ENCODE data around the gene PPP1R9A. TPM values are rescaled to one million over a fixed set of nuclear protein-coding genes. Genes with fewer than 3 reads are reported as not detected.

The PPP1R9A gene
- total and polyA plus RNA-seq, 4 donors, result 1.2 to 12.0 (median 4.5) TPM

DNA sequence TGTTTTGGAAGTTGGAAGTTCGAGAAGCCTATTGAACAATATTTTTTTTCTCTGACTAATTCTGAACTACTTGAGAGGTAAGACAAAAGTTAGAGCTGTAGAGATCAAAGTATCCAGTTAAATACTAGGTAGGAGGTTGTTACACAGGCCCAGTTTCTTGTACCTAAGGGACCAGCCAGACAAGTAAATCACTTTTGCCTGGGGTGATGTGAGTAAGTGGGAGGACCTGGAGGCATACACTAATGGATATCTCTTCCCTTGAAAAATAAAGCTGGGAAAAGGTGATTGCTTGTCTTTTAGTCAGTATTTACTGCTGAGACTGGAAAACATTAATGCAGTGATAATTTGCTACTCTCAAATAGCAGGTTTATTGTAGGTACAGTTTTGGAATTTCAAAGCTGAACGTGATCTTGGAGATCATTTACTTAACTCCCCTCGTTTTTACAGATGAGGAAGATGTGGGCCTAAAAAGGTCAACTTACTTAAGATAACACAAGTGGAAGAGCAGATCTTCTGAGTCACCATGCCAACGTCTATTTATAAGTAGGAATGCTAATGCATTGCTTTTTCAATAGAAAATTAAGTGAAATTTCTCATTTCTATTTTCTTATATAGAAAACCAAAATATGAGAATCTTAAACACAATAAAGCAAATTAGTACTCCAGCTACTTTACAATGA lies 181.3 kb downstream of the PPP1R9A start:
- intact Hi-C loops (cut with DNase I), result no loop called here
- WGBS, 2 donors, result 67 to 72% methylated on average over 4 of the region's 4 CpGs
- no peak overlapping the region for H3K4me3 ChIP-seq (ENCODE audit: low read length in 2 of 2)
- no peak overlapping the region for H3K27ac ChIP-seq (ENCODE audit: low read depth in 1 of 2, low read length in 2 of 2)
- H3K4me1 ChIP-seq (ENCODE audit: control insufficient read depth in 1 of 2, insufficient read depth in 2 of 2, low read length in 2 of 2), result no peaks in the 10 kb centered on the region
- no peak for ATAC-seq (ENCODE audit: low FRiP score)
- H3K27me3 ChIP-seq (ENCODE audit: control insufficient read depth in 1 of 2, insufficient read depth in 2 of 2, low read length in 1 of 2), result no peaks in the 10 kb centered on the region
- no peaks in the 10 kb centered on the region for H3K36me3 ChIP-seq (ENCODE audit: control insufficient read depth in 1 of 2, insufficient read depth in 2 of 2, low read length in 1 of 2)
- no peaks in the 10 kb centered on the region for H3K9me3 ChIP-seq (ENCODE audit: control insufficient read depth, low read length)
- DNase-seq, result no peak

DNA sequence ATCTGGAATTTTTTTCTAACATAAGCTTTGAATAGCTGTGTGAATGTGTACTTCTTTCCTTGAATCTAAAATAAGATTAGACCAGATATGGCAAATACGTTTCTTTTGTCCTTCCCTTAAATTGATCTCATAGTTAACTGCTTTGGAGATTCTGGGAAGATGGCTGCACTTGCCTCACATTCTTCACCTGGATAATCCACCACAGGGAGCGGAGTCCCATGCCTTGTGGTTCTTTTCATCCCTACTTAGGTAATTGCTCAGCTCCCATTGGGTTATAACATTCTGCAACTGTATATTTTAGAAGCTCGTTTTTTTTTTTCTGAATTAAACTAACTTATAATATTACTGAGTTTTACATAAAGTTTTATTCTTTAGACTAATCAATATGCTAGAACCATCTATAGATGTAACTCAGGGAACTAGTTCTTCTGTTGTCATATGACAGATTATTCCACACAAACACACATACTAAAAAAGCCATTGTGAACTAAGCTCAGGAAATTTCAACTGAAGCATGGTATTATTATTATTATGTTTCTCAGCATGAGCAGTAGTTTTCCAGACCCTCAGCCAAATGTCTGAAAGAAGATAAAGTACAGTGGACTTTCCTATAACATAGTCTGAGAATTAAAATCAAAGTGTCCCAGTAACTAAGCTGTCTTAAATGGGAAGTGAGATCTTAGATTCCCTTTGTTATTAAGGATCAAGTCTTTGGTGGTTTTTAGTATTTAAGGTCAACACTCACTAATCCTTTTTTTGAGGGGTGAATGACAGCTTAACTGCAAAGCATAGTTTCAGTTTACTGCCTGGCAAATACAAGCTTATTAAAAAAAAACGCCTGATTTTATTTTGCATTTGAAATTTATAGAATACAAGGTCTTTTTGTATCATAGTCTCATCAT lies 182.3 kb downstream of the PPP1R9A start:
- DNase-seq (no peak), ATAC-seq (ENCODE audit: low FRiP score) (no peak)
- no peak overlapping the region for H3K4me3 ChIP-seq (ENCODE audit: low read length in 2 of 2)
- no peak overlapping the region for H3K27ac ChIP-seq (ENCODE audit: low read depth in 1 of 2, low read length in 2 of 2)
- no peaks in the 10 kb centered on the region for H3K27me3 ChIP-seq (ENCODE audit: control insufficient read depth in 1 of 2, insufficient read depth in 2 of 2, low read length in 1 of 2)
- intact Hi-C loops (cut with DNase I), result no loop called here
- no peaks in the 10 kb centered on the region for H3K4me1 ChIP-seq (ENCODE audit: control insufficient read depth in 1 of 2, insufficient read depth in 2 of 2, low read length in 2 of 2)
- no peaks in the 10 kb centered on the region for H3K9me3 ChIP-seq (ENCODE audit: control insufficient read depth, low read length)
- 69 to 75% methylated on average over 4 of the region's 4 CpGs for WGBS, 2 donors
- no peaks in the 10 kb centered on the region for H3K36me3 ChIP-seq (ENCODE audit: control insufficient read depth in 1 of 2, insufficient read depth in 2 of 2, low read length in 1 of 2)

DNA sequence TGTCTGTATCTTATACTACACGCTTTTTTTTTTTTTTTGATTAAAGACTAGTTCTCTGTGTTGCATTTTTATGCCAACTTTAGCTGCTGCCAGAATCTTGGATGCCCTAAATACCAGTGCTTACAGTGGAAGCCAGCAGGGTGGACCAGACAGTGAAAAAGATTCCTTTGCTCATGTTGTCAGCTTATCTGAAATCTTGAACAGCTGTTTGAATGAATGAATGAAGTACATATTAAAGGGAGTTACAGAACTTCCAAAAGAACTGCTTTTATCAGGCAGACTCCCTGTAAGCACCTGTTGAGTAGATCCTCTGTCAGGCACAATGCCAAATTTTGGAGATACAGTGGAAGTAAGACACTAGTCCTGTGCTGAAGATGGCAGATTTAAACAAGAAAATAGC lies 184.9 kb downstream of the PPP1R9A start:
- Histone ChIP-seq H3K9me3 (ENCODE audit: control insufficient read depth, low read length) (no peaks in the 10 kb centered on the region), H3K4me1 (ENCODE audit: control insufficient read depth in 1 of 2, insufficient read depth in 2 of 2, low read length in 2 of 2) (no peaks in the 10 kb centered on the region), H3K27ac (ENCODE audit: low read depth in 1 of 2, low read length in 2 of 2) (no peak overlapping the region), H3K27me3 (ENCODE audit: control insufficient read depth in 1 of 2, insufficient read depth in 2 of 2, low read length in 1 of 2) (no peaks in the 10 kb centered on the region), H3K36me3 (ENCODE audit: control insufficient read depth in 1 of 2, insufficient read depth in 2 of 2, low read length in 1 of 2) (no peaks in the 10 kb centered on the region), H3K4me3 (ENCODE audit: low read length in 2 of 2) (no peak overlapping the region)
- no peak for DNase-seq
- intact Hi-C loops (cut with DNase I), result no loop called here
- 4 to 6% methylated on average over 1 of the region's 1 CpG for WGBS, 2 donors
- ATAC-seq (ENCODE audit: low FRiP score), result no peak

DNA sequence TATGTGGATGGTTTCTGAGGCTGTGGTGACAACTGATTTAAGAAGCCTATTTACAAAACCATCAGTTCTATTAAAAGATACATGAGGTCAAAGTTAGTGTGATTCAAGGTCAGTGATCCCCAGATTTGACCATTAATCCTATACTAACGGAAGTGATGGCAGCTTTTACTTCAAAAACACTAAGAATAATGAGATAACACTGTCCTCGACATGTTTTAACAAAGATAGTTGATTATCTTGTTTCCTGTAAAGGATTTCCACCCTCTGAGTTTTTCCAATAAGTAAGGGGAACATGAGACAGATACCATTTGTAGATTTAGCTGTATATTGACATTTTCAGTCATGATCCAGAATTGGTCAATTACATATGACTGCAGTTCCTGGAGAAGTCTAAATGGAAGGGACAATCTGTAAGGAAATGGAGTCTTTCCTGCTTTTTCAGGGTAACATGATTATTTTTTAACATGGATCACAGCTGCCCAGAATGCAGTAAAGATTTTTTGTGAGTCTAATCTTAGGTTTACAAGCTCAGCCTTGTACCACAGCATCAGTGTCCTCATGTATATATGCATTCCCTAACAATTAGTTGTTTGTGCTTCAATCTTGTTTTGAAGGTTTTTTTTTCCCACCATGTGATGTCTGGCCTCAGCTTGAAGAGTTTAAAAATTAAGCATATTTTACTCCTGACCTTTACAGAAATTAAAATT lies 188.0 kb downstream of the PPP1R9A start:
- DNase-seq (no peak), ATAC-seq (ENCODE audit: low FRiP score) (no peak)
- intact Hi-C loops (cut with DNase I), result no loop called here
- H3K36me3 ChIP-seq (ENCODE audit: control insufficient read depth in 1 of 2, insufficient read depth in 2 of 2, low read length in 1 of 2), result no peaks in the 10 kb centered on the region
- H3K27me3 ChIP-seq (ENCODE audit: control insufficient read depth in 1 of 2, insufficient read depth in 2 of 2, low read length in 1 of 2), result no peaks in the 10 kb centered on the region
- H3K27ac ChIP-seq (ENCODE audit: low read depth in 1 of 2, low read length in 2 of 2), result no peak overlapping the region
- H3K4me1 ChIP-seq (ENCODE audit: control insufficient read depth in 1 of 2, insufficient read depth in 2 of 2, low read length in 2 of 2), result no peaks in the 10 kb centered on the region
- H3K4me3 ChIP-seq (ENCODE audit: low read length in 2 of 2), result no peak overlapping the region
- no peaks in the 10 kb centered on the region for H3K9me3 ChIP-seq (ENCODE audit: control insufficient read depth, low read length)
- WGBS, 2 donors, result 72 to 78% methylated on average over 2 of the region's 2 CpGs

DNA sequence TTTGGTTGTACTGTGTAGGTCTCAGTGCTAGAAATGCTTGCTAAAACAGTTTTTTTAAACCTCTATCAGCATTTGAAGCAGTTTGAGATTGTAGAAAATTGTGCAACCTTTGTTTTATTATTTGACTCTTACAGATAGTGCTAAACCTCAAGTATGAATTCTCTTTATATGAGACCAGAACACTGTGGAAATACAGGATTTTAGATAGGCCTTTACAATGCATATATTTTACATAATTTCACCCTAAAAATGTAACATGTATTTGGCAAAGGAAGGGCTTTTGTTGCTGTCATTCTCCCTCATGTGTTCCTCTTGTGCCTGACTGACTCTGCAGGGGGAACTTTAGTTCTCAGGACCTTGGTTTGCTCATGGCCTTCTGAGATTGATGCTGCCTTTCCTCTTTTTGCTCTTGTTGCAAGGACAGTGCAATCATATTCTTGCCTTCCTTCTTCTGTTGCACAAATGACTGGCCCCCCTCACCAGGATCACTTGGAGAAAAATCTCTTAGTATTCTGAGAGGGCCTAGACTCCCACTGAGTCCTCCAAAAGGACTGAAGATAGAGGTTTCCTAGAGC lies 188.7 kb downstream of the PPP1R9A start:
- ATAC-seq (ENCODE audit: low FRiP score), result no peak
- Histone ChIP-seq H3K27me3 (ENCODE audit: control insufficient read depth in 1 of 2, insufficient read depth in 2 of 2, low read length in 1 of 2) (no peaks in the 10 kb centered on the region), H3K9me3 (ENCODE audit: control insufficient read depth, low read length) (no peaks in the 10 kb centered on the region), H3K36me3 (ENCODE audit: control insufficient read depth in 1 of 2, insufficient read depth in 2 of 2, low read length in 1 of 2) (no peaks in the 10 kb centered on the region), H3K4me3 (ENCODE audit: low read length in 2 of 2) (no peak overlapping the region), H3K4me1 (ENCODE audit: control insufficient read depth in 1 of 2, insufficient read depth in 2 of 2, low read length in 2 of 2) (no peaks in the 10 kb centered on the region), H3K27ac (ENCODE audit: low read depth in 1 of 2, low read length in 2 of 2) (no peak overlapping the region)
- intact Hi-C loops (cut with DNase I), result no loop called here
- DNase-seq, result no peak

DNA sequence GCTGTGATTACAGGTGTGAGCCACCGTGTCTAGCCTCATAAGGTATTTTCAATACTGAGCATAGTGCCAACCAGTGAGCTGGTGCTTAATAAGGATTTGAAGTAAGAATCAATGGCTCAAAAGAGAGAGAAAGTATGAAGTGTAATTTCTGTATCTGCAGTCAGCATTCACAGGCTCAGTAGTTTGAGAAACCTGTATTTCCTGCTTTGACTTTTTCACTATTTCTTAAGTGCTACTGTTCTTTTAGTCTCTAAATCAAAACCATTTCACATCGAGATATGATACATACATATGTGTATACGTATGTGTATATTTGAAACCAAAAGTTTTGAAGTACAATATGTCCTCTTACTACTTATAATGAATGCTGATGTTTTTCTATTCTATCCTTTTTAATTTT lies 189.9 kb downstream of the PPP1R9A start:
- 96 to 98% methylated on average over 3 of the region's 3 CpGs for WGBS, 2 donors
- Histone ChIP-seq H3K27me3 (ENCODE audit: control insufficient read depth in 1 of 2, insufficient read depth in 2 of 2, low read length in 1 of 2) (no peaks in the 10 kb centered on the region), H3K9me3 (ENCODE audit: control insufficient read depth, low read length) (no peaks in the 10 kb centered on the region), H3K36me3 (ENCODE audit: control insufficient read depth in 1 of 2, insufficient read depth in 2 of 2, low read length in 1 of 2) (no peaks in the 10 kb centered on the region), H3K4me1 (ENCODE audit: control insufficient read depth in 1 of 2, insufficient read depth in 2 of 2, low read length in 2 of 2) (no peaks in the 10 kb centered on the region), H3K4me3 (ENCODE audit: low read length in 2 of 2) (no peak overlapping the region), H3K27ac (ENCODE audit: low read depth in 1 of 2, low read length in 2 of 2) (no peak overlapping the region)
- DNase-seq, result no peak
- intact Hi-C loops (cut with DNase I), result no loop called here
- no peak for ATAC-seq (ENCODE audit: low FRiP score)

DNA sequence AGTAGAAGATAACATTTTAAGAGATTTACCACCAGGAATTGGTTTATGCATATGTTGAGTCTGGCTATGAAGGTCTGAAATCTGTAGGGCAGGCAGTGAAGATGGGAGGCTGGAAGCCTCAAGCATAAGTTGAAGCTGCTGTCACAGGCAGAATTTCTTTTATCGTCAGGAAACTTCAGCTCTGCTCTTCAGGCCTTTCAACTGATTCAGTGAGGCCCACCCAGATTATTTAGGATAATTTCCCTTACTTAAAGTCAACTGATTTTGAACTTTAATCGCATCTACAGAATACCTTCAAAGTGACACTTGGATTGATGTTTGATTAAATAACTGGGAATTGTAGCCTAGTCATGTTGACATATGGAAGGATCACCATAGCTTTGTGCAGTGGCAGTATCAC lies 190.5 kb downstream of the PPP1R9A start:
- ATAC-seq (ENCODE audit: low FRiP score), result no peak
- 70 to 95% methylated on average over 2 of the region's 2 CpGs for WGBS, 2 donors
- H3K36me3 ChIP-seq (ENCODE audit: control insufficient read depth in 1 of 2, insufficient read depth in 2 of 2, low read length in 1 of 2), result no peaks in the 10 kb centered on the region
- H3K27ac ChIP-seq (ENCODE audit: low read depth in 1 of 2, low read length in 2 of 2), result no peak overlapping the region
- no peak for DNase-seq
- H3K4me3 ChIP-seq (ENCODE audit: low read length in 2 of 2), result no peak overlapping the region
- H3K9me3 ChIP-seq (ENCODE audit: control insufficient read depth, low read length), result no peaks in the 10 kb centered on the region
- no peaks in the 10 kb centered on the region for H3K4me1 ChIP-seq (ENCODE audit: control insufficient read depth in 1 of 2, insufficient read depth in 2 of 2, low read length in 2 of 2)
- no peaks in the 10 kb centered on the region for H3K27me3 ChIP-seq (ENCODE audit: control insufficient read depth in 1 of 2, insufficient read depth in 2 of 2, low read length in 1 of 2)
- intact Hi-C loops (cut with DNase I), result no loop called here

DNA sequence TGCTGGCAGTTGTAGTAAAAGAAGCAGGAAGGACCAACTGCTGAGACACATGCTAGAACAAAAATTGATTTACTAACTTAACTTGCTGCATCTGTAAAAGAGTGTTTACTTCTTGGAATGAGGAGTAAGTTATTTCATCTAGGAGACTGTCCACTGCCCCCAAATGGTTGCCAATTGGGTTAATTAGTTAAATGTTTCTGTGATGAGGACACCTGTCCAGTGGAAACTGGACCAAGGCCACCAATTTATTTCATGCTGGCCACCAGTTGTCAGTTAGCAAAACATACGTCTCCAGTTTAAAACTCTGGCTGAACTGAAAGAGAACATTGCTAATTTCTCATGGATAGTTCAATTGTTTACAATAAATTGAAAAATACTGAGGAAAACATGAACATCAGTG lies 191.7 kb downstream of the PPP1R9A start:
- WGBS, 2 donors, result 34 to 76% methylated on average over 1 of the region's 1 CpG
- H3K9me3 ChIP-seq (ENCODE audit: control insufficient read depth, low read length), result no peaks in the 10 kb centered on the region
- H3K27ac ChIP-seq (ENCODE audit: low read depth in 1 of 2, low read length in 2 of 2), result no peak overlapping the region
- ATAC-seq (ENCODE audit: low FRiP score) (no peak), DNase-seq (no peak)
- no peaks in the 10 kb centered on the region for H3K27me3 ChIP-seq (ENCODE audit: control insufficient read depth in 1 of 2, insufficient read depth in 2 of 2, low read length in 1 of 2)
- H3K4me1 ChIP-seq (ENCODE audit: control insufficient read depth in 1 of 2, insufficient read depth in 2 of 2, low read length in 2 of 2), result no peaks in the 10 kb centered on the region
- H3K4me3 ChIP-seq (ENCODE audit: low read length in 2 of 2), result no peak overlapping the region
- no peaks in the 10 kb centered on the region for H3K36me3 ChIP-seq (ENCODE audit: control insufficient read depth in 1 of 2, insufficient read depth in 2 of 2, low read length in 1 of 2)
- intact Hi-C loops (cut with DNase I), result no loop called here
